SHP77 (cell line): ENCODE measurements around the gene TBL1XR1.

Experiments used
- DNase-seq, 2 experiments: peaks; one replicate each; lab custom pipeline; 2025; lab: John Stamatoyannopoulos, UW

TBL1XR1 gene

GRCh38 chr3:177109688-177110330, 87.5 kb downstream of the TBL1XR1 start:
- DNase-seq = peak in 1 of 2 experiments; percentile 8

GRCh38 chr3:177108648-177109047, 88.6 kb downstream of the TBL1XR1 start:
- peak in 1 of 2 experiments; percentile 8 for DNase-seq

- no peak for DNase-seq
These were observed 89.6 kb downstream of the TBL1XR1 start for GRCh38 chr3:177107461-177108239.

GRCh38 chr3:177106594-177106993, 90.7 kb downstream of the TBL1XR1 start:
- DNase-seq = no peak

- no peak for DNase-seq
These were observed 91.1 kb downstream of the TBL1XR1 start for GRCh38 chr3:177106184-177106583.

- no peak for DNase-seq
These were observed 91.7 kb downstream of the TBL1XR1 start for GRCh38 chr3:177105623-177106022.

GRCh38 chr3:177104299-177104992, 92.8 kb downstream of the TBL1XR1 start:
- DNase-seq = no peak

- no peak for DNase-seq
These were observed 94.7 kb downstream of the TBL1XR1 start for GRCh38 chr3:177102553-177102952.

- no peak for DNase-seq
These were observed 98.7 kb downstream of the TBL1XR1 start for GRCh38 chr3:177098551-177098950.

GRCh38 chr3:177096615-177097014, 100.7 kb downstream of the TBL1XR1 start:
- no peak for DNase-seq

GRCh38 chr3:177093966-177094365, 103.3 kb downstream of the TBL1XR1 start:
- no peak for DNase-seq

GRCh38 chr3:177089901-177090300, 107.4 kb downstream of the TBL1XR1 start:
- no peak for DNase-seq

GRCh38 chr3:177089110-177089509, 108.2 kb downstream of the TBL1XR1 start:
- DNase-seq = no peak

GRCh38 chr3:177085794-177086193, 111.5 kb downstream of the TBL1XR1 start:
- DNase-seq = no peak

- DNase-seq = no peak
These were observed 112.7 kb downstream of the TBL1XR1 start for GRCh38 chr3:177084616-177085015.

GRCh38 chr3:177080122-177080521, 117.2 kb downstream of the TBL1XR1 start:
- no peak for DNase-seq

- DNase-seq = no peak
These were observed 117.6 kb downstream of the TBL1XR1 start for GRCh38 chr3:177079684-177080083.

- DNase-seq = no peak
These were observed 125.7 kb downstream of the TBL1XR1 start for GRCh38 chr3:177071496-177072156.

GRCh38 chr3:177069514-177070329, 127.6 kb downstream of the TBL1XR1 start:
- no peak for DNase-seq

- DNase-seq = no peak
These were observed 128.3 kb downstream of the TBL1XR1 start for GRCh38 chr3:177068967-177069366.

GRCh38 chr3:177066068-177066467, 131.2 kb downstream of the TBL1XR1 start:
- DNase-seq = no peak
